NCI-H345 treated with DMSO at 0.1 percent for 48 hours (cell line): ENCODE measurements around the gene MINDY4B.

ENCODE experiments used
- DNase-seq: peaks from one replicate; lab custom pipeline; 2025; ENCODE audit not compliant: unreplicated experiment; lab: John Stamatoyannopoulos, UW

Gene MINDY4B

DNA sequence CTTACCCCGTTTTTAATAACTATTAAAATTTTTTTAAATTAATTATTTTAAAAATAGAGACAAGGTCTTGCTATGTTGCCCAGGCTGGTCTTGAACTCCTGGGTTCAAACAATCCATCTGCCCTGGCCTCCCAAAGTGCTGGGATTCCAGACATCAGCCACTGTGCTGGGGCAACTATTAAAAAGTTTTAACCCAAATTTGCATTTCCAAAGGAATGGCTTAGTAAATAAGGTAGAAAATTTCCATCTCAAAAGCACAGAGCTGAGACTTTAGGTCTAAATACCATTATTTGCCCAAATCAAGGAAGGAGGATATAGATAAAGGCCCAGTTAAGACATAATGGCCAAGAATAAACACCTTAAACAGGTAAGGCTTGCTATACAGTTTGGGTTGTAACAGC, 56.4 kb downstream of the MINDY4B start:
- DNase-seq, result no peak

DNA sequence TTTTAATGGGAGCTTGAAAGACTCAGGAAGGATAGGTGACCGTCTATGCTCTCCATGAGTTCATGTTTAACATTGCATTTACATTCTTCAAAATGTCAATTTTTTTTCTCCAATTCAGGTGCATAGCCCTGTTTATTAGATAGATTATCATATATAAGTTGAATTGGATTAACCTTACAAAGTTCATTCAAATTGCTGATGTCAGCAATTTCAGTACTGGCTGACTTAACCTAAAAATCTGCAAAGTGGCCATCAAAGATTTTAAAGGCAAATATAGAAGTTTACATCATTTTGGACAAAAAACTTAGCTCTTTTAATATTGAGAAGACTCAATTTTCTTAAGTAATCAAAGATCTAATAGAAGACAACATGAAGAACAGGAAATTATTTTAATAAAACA, 57.8 kb downstream of the MINDY4B start:
- DNase-seq, result no peak

- DNase-seq, result no peak
These were observed 60.8 kb downstream of the MINDY4B start for GRCh38 chr3:150844484-150844883.

DNA sequence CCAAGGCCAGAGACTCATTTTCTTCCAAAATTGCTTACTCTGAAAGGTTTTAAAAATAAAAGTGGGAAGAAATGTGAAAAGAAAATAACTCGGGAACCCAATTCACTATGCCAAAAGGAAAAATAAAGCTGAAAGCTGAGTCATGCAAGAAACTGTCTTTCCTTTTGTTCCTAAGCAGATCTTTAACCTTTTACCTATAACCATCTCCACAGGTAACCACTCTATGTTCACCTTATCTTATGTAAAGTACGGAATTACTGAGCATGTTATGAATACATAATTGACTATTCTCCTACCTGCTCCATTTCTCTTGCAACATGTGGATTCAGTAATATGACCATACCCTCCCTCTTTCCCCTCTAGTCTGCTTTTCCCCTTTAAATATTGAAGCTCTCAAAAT, 62.0 kb downstream of the MINDY4B start:
- DNase-seq, result no peak

DNA sequence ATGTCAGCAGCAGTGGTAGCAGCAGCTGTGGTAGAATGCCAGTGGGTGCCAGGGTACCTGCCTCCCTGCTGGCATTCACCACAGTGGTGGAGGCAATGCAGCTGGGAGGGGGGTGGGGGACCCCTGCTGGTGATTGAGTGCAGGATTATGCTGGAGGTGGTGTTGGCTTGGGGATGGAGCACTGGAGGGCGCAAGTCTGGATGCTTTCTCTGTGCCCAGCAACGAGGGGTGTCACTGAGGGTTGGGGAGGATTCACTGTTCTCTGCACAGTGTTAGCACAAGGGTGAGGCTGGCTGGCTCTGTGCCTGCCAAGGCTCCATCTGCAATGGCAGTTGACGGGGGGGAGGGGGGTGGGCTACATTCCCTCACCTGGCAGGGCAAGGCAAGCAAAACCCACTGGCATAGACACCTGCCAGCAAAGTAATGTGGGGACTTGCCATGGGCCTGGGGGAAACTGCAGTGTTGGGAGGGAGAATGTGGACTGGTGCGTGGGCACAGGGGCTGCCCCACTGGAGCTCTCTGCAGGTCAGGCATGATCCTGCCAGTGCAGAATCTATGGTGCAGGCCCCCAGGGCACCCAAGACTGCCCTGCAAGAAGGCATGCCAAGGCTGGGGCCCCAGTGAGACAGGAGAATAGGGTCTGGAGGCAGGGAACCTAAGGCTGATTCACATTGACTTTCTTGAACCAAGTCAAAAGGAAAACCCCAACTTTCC, 64.3 kb downstream of the MINDY4B start:
- DNase-seq, result no peak

DNA sequence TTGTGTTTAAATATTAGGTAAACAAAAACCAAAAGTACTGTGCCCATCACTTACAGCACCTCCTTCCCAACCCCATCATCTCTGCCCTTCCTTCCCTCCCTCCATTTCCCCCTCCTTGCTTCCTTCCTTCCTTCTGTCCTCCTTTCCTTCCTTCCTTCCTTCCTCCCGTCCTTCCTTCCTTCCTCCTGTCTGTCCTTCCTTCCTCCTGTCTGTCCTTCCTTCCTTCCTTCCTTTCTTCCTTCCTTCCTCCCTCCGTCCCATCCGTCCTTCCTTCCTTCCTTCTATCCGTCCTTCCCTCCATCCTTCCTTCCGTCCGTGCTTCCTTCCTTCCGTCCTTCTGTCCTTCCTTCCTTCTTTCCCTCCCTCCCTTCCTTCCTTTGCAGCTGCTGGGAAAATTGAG, 74.5 kb downstream of the MINDY4B start:
- no peak for DNase-seq

DNA sequence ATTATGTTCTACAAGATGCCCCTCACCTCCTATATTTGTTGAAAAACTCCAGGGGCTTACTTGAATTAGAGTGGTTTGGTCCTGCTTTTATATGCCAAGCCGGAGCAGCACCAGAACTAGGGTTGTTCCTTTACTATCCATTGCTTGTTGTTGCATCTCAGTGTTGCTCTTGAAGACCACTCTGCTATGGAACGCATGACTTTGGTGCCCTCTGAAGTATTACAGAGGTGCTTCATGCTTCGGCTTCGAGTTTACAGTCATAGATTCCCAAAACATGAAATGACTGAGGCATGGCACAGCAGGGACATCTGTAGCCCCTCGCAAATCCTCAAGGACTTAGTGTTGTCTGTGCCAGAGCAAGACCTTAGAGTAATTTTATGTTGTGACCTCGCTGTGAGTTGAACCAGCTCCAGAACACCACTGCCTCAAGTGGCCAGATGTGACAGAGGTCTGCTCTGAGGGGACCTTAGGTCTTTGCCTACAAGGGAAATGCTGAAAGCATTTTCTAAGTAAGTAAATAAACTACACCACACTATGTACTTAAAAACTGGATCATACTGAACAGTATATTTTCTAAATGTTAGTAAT, 75.1 kb downstream of the MINDY4B start:
- DNase-seq, result no peak

DNA sequence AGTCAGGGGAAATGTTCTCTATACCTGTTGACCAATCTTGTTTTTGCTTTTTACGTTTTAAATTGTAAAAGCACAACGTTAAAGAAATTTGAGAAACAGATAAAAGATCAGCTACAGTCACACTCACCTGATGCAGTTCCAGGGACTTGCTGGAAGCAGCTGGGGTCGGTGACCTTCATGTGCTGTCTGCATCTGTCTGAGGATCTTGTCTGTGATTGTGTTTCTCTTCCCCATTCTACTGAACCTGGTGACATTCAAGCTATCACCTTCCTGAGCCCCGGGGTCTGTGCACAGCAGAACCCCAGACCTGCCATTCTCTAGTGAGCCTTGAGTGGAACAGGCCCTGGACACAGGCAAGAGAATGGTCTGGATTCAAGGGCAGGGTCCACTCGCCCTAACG, 75.8 kb downstream of the MINDY4B start:
- DNase-seq, result no peak

GRCh38 chr3:150828997-150829396, 76.2 kb downstream of the MINDY4B start:
- DNase-seq, result no peak

- DNase-seq, result no peak
These were observed 77.0 kb downstream of the MINDY4B start for GRCh38 chr3:150828261-150828660.

- DNase-seq, result no peak
These were observed 78.6 kb downstream of the MINDY4B start for GRCh38 chr3:150826466-150827282.

- DNase-seq, result no peak
These were observed 79.3 kb downstream of the MINDY4B start for GRCh38 chr3:150825916-150826377.

GRCh38 chr3:150825192-150825915, 79.9 kb downstream of the MINDY4B start:
- no peak for DNase-seq

GRCh38 chr3:150823277-150823676, 82.0 kb downstream of the MINDY4B start:
- DNase-seq, result no peak

GRCh38 chr3:150822636-150823035, 82.6 kb downstream of the MINDY4B start:
- no peak for DNase-seq
